HUES64 (cell line): ENCODE measurements around the gene UGCG. TPM values are rescaled to one million over a fixed set of nuclear protein-coding genes. Genes with fewer than 3 reads are reported as not detected.

Experiments
- H3K27ac ChIP-seq: 2 replicates; pipeline ENCODE4 v1.7.0; 2013; ENCODE audit warnings: low read depth, low read length, inconsistent platforms
- H3K27me3 ChIP-seq: 2 replicates; pipeline ENCODE4 v1.6.1; 2013; ENCODE audit warnings: mild to moderate bottlenecking, low read length; ENCODE audit not compliant: insufficient read depth
- H3K36me3 ChIP-seq: 2 replicates; pipeline ENCODE4 v1.6.1; 2013; ENCODE audit warnings: mild to moderate bottlenecking, low read length; ENCODE audit not compliant: insufficient read depth
- H3K4me1 ChIP-seq: 2 replicates; pipeline ENCODE4 v1.6.1; 2013; ENCODE audit warnings: mild to moderate bottlenecking, low read length, moderate library complexity; ENCODE audit not compliant: insufficient read depth
- H3K4me3 ChIP-seq: 2 replicates; pipeline ENCODE4 v1.5.1; 2013; ENCODE audit warnings: mild to moderate bottlenecking, low read length, moderate library complexity
- H3K9ac ChIP-seq: 2 replicates; pipeline ENCODE4 v1.6.1; 2013; ENCODE audit warnings: mild to moderate bottlenecking, low read depth, low read length
- H3K9me3 ChIP-seq: 2 replicates; pipeline ENCODE4 v1.6.1; 2013; ENCODE audit warnings: low read depth, low read length; ENCODE audit not compliant: insufficient read depth
- WGBS: fragments of 150-250, 120-280 bp; methylation state at CpG from one replicate; pipeline ENCODE4 v1.1.7; 2013; ENCODE audit warnings: missing lambda C conversion rate; 5-methylcytosine and 5-hydroxymethylcytosine counted together
- polyA plus RNA-seq, 2 experiments: library from polyadenylated mRNA; stranded (reverse); fragments of 50-300 nt; gene quantifications; one replicate each; pipeline ENCODE4 v1.2.3, GENCODE V29; 2013

The UGCG gene
- 16.7 TPM for polyA plus RNA-seq (2013, experiment 1 of 2)
- polyA plus RNA-seq (2013, experiment 2 of 2): 17.8 TPM

DNA sequence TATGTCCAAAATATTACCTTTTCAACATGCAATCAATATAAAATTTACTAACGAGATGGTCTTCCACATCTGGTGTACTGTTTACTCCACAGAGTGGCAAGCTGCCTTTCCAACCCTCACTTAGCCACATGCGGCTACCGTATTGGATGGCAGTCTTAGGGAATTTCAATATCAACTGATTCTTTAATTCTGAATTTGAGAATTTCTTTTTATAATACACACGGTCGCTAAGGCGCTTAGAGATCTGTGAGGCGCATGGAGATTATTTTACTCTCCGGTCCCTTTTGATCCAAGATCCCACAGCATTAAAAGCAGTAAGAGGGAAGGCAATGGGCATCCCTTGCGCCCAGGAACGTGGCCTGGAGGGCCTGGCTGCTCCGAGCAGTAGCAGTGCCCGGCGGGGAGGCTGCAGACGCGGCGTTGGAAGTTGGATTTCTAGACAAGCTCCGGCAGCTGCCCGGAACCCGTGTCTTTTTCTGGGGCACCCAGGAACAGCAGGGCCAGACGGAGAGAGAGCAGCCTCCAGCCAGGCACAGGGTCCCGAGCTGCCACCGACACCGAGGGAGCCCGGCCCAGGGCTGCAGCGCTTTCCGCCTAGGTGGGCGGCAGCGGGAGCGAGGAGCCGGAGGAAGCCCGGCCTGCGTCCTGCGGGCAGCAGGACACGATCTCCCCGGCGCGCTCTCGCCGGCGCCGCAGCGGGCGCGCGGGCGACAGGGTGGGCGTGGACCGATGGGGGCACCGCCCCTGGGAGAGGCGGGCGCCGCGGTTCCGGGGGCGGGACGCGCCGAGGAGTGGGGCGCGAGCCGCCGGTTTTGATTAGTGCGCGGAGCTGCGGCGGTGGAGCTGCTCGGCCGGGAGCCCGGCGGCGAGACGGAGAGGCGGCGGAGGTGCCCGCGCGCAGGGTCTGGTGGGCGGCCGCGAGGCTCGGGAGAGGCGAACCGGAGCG, at the start of gene UGCG:
UGCG (plus strand) TSS at position 819 of the 946 bp plus-strand sequence. CDS start 402 bp downstream, outside the sequence.
- H3K9ac ChIP-seq: peak within 1 kb of the TSS; percentile 79
- H3K9me3 ChIP-seq: no peaks in the 10 kb centered on the region
- H3K27ac ChIP-seq: peak within 1 kb of the TSS; percentile 71
- no peaks in the 10 kb centered on the region for H3K27me3 ChIP-seq
- H3K4me3 ChIP-seq: peak within 1 kb of the TSS; percentile 99
- no peaks in the 10 kb centered on the region for H3K36me3 ChIP-seq
- WGBS: 3% methylated on average over 82 of the region's 84 CpGs
- peaks cover 20% of the 10 kb centered on the region for H3K4me1 ChIP-seq

GRCh38 chr9:111851553-111851952, 45.1 kb upstream of the UGCG start:
- Histone ChIP-seq H3K27ac (no peak overlapping the region), H3K36me3 (no peaks in the 10 kb centered on the region), H3K9me3 (no peaks in the 10 kb centered on the region), H3K4me3 (no peak overlapping the region), H3K4me1 (no peaks in the 10 kb centered on the region), H3K9ac (no peak overlapping the region), H3K27me3 (no peaks in the 10 kb centered on the region)
- WGBS: 42% methylated on average over 2 of the region's 2 CpGs

- H3K27ac ChIP-seq: no peak overlapping the region
- 100% methylated on average over 1 of the region's 1 CpG for WGBS
Measured at GRCh38 chr9:111852291-111852690, 44.3 kb upstream of the UGCG start.

GRCh38 chr9:111853450-111853827, 43.2 kb upstream of the UGCG start:
- Histone ChIP-seq H3K4me1 (no peaks in the 10 kb centered on the region), H3K9ac (no peak overlapping the region), H3K4me3 (no peak overlapping the region), H3K9me3 (no peaks in the 10 kb centered on the region), H3K27ac (no peak overlapping the region), H3K36me3 (no peaks in the 10 kb centered on the region), H3K27me3 (no peaks in the 10 kb centered on the region)

More at GRCh38 chr9:111852291-111852690, 44.3 kb upstream of the UGCG start:
- Histone ChIP-seq H3K9me3 (no peaks in the 10 kb centered on the region), H3K9ac (no peak overlapping the region), H3K36me3 (no peaks in the 10 kb centered on the region), H3K4me3 (no peak overlapping the region), H3K27me3 (no peaks in the 10 kb centered on the region), H3K4me1 (no peaks in the 10 kb centered on the region)

DNA sequence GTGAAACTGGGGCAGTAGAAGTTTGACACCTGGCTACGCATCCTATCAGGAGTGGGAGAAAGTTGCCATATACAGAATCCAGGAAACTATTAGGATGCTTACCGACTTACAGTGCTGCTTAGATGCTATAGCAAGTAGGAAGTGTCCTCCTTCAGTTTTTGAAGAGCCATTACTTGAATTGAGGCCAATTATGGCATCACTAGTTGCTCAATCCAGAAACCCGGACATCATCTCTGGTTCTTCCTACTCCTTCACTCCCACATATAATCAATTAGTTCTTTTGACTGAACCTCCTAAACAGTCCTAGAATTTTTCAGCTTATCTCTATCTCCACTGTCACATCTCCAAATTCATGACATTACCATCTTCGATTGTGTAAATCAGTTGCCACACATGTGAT, 41.8 kb upstream of the UGCG start:
- Histone ChIP-seq H3K9me3 (no peaks in the 10 kb centered on the region), H3K4me3 (no peak overlapping the region), H3K27ac (no peak overlapping the region), H3K27me3 (no peaks in the 10 kb centered on the region), H3K36me3 (no peaks in the 10 kb centered on the region), H3K4me1 (no peaks in the 10 kb centered on the region), H3K9ac (no peak overlapping the region)
- 93% methylated on average over 4 of the region's 4 CpGs for WGBS

DNA sequence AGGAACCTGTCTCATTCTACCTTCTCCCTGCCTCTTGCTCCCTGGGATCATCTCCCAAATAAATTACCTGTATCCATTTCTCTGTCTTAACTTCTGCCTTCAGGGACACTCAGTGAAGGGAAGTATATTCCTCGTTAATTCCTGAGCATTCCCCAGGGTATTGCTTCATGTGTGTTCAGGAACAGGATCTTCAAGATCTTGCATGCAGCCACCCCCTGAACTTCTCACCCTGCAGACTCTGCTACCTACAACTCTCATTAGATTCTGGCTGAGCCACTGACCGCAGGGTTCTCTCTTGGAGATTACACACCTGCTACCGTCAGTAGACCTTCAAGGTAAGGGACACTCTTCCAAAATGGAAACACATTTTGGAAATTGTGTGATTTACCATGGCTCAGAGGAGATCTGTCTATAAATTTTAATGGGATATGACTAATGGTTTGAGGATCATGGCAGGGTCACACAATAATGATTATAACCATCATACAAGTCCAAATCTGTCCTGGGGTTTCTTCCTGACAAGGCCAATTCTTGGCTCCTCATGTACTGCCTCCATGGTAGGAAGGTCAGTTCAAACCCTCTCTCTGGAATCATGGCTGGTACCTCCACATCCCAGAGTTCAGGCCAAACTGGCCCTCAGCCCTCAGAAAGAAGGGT, 38.9 kb upstream of the UGCG start:
- Histone ChIP-seq H3K27ac (no peak overlapping the region), H3K9ac (no peak overlapping the region), H3K4me3 (no peak overlapping the region), H3K36me3 (no peaks in the 10 kb centered on the region), H3K4me1 (no peaks in the 10 kb centered on the region), H3K27me3 (no peaks in the 10 kb centered on the region), H3K9me3 (no peaks in the 10 kb centered on the region)
- 95% methylated on average over 3 of the region's 3 CpGs for WGBS

DNA sequence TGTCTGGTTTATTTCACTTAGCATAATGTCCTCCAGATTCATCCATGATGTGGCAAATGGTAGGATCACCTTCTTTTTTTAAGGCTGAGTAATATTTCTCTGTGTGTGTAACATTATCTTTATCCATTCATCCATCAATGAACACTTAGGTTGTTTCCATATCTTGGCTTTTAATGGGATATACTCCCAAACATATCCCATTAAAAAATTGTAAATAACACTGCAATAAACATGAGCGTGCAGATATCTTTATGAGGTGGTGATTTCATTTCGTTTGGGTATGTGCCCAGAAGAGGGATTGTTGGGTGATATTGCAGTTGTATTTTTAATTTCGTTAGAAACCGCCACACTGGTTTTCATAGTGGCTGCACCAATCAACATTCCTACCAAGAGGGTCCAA, 36.2 kb upstream of the UGCG start:
- Histone ChIP-seq H3K9ac (no peak overlapping the region), H3K36me3 (no peaks in the 10 kb centered on the region), H3K27me3 (no peaks in the 10 kb centered on the region), H3K4me1 (no peaks in the 10 kb centered on the region), H3K27ac (no peak overlapping the region), H3K4me3 (no peak overlapping the region), H3K9me3 (no peaks in the 10 kb centered on the region)
- WGBS: 91% methylated on average over 4 of the region's 4 CpGs

GRCh38 chr9:111863636-111864035, 33.0 kb upstream of the UGCG start:
- H3K4me3 ChIP-seq: no peak overlapping the region
- no peaks in the 10 kb centered on the region for H3K36me3 ChIP-seq
- 88% methylated on average over 3 of the region's 3 CpGs for WGBS
- no peak overlapping the region for H3K27ac ChIP-seq
- no peaks in the 10 kb centered on the region for H3K27me3 ChIP-seq
- no peaks in the 10 kb centered on the region for H3K4me1 ChIP-seq
- H3K9me3 ChIP-seq: peaks cover 4% of the 10 kb centered on the region; the same call in 1 of the 2 replicates
- H3K9ac ChIP-seq: no peak overlapping the region

DNA sequence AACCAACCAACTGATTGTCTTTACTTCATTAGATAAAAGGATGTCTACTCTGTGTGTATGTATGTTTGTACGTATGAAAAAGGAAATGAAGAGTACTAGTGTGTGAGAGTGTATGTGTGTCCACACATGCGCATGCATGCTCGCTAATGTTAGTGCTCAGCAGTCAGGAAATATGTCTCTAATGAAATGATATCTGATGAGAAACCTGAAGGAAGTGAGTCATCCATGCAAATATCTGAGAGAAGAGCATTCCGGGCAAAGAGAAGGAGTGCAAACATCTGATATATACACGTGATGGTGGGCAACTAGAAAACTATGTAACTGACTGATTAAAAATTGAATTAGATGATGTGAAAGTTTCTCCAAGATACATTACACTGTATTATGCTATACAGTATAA, 29.6 kb upstream of the UGCG start:
- WGBS: 91% methylated on average over 5 of the region's 5 CpGs

GRCh38 chr9:111868475-111868874, 28.1 kb upstream of the UGCG start:
- H3K4me1 ChIP-seq: no peaks in the 10 kb centered on the region
- WGBS: 90% methylated on average over 6 of the region's 6 CpGs
- H3K9me3 ChIP-seq: peaks cover 4% of the 10 kb centered on the region; the same call in 1 of the 2 replicates
- H3K9ac ChIP-seq: no peak overlapping the region
- H3K36me3 ChIP-seq: no peaks in the 10 kb centered on the region
- no peaks in the 10 kb centered on the region for H3K27me3 ChIP-seq
- H3K27ac ChIP-seq: no peak overlapping the region
- H3K4me3 ChIP-seq: no peak overlapping the region

More for the DNA sequence above, 29.6 kb upstream of the UGCG start:
- Histone ChIP-seq H3K4me1 (no peaks in the 10 kb centered on the region), H3K27ac (no peak overlapping the region), H3K9ac (no peak overlapping the region), H3K4me3 (no peak overlapping the region), H3K9me3 (peaks cover 4% of the 10 kb centered on the region; the same call in 1 of the 2 replicates), H3K36me3 (no peaks in the 10 kb centered on the region), H3K27me3 (no peaks in the 10 kb centered on the region)

GRCh38 chr9:111870774-111871498, 25.7 kb upstream of the UGCG start:
- Histone ChIP-seq H3K27ac (no peak overlapping the region), H3K4me1 (peaks cover 5% of the 10 kb centered on the region), H3K4me3 (no peak overlapping the region), H3K36me3 (no peaks in the 10 kb centered on the region), H3K9me3 (peaks cover 4% of the 10 kb centered on the region; the same call in 1 of the 2 replicates), H3K9ac (no peak overlapping the region), H3K27me3 (no peaks in the 10 kb centered on the region)
- 95% methylated on average over 3 of the region's 3 CpGs for WGBS
